ENCODE measurements around the gene OR56A3.

OR56A3 gene

DNA sequence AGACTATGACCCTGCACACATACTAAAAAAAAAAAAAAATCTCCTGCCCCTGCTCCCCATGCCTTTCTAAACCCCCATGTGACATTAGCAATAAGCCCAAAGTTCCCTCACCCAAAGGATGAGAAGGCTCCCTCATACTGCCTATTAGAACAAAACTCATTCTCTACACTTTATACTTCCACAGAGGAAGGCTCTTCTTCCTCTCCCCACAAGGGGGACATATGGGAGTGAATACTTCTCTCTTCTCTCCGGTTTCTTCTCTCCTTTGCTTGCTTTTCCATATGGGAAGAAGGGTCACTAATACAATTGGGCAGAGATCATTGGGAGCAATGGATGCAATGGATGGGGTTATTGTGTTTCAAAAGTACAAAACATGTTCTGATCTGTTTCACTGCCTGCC, 41.4 kb downstream of the OR56A3 start:
- no peak for DNase-seq

GRCh38 chr11:5986885-5987284, 44.8 kb downstream of the OR56A3 start, which contains the start of gene OR52L1:
OR52L1 (minus strand) TSS chr11:5986985; CDS start chr11:5986930, 55 bp downstream.
- DNase-seq, result no peak

- DNase-seq, result no peak
Observed at GRCh38 chr11:5989203-5989602, 47.2 kb downstream of the OR56A3 start.

DNA sequence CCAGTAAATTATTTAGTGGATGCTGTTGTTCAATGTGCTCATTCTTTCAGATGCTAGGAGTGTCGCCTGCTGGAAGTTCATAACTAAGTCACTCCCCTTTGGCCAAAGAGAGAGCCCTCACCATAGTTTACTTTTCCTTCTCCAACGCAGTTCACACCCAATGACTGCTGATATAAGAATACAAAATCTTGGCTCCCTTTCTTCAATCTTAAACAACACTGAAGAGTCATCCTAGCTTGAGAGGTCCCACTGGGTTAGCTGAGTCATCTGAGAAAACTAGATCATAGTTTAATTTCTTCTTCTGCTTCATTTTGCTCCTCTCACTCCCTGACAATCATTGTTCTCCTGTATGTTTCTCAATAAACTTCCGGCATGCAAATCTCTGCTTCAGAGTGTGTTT, 50.1 kb downstream of the OR56A3 start:
- DNase-seq, result no peak

DNA sequence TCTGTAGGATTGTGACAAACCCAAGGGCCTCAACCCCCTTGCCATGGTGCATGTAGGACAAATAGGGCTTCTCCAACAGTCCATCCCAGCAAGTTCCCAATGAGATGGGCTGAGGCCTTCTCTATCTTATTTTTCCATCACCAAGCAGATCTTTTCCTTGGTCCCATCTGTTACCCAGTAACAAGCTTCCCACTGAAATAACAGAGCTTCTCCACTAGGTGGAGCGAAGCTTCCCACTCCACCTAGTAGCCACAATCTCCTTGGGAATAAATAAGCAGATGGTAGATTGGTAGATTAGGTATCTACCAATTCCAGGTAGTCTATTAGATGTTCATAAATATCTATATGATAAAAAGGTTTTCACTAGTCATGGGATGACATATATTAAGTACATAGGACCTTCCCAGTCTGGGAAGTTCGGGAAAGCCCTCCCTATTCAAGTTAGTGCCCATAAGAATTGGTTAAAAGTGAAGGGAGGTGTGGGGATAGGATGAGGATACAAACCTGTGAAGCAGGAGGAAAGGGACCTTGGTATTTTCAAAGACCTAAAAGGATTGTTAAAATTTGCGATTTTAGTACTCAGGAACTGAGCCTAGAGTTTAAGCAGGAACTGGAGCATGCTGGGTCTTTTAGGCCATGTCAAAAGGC, 50.7 kb downstream of the OR56A3 start:
- no peak for DNase-seq

DNA sequence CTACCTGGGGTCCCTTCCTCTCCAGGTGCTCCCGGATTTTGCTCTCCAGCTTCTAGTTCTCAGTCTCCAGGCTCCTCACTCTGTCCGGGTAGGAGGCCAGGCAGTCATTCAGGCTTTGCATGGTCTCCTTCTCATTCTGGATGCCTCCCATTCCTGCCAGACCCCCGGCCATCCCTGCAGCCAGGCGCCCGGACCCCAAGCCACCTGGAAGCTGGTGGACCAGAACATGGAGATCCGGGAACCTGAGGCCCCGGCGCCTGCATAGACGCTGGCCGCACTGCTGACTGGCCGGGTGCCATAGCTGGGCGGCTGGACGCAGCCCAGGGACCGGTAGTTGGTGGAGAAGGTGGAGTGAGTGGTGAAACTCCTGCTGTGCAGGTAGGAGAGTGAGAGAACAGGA, 52.7 kb downstream of the OR56A3 start:
- DNase-seq, result no peak

All from fibroblast of skin of abdomen (primary cell).